ENCODE measurements around the gene MDC1.
"Not testable (repeated sequence)": the region's sequence is repeated elsewhere in the genome, so short reads cannot be mapped to it uniquely, and the experiment has no call there.

Gene MDC1

DNA sequence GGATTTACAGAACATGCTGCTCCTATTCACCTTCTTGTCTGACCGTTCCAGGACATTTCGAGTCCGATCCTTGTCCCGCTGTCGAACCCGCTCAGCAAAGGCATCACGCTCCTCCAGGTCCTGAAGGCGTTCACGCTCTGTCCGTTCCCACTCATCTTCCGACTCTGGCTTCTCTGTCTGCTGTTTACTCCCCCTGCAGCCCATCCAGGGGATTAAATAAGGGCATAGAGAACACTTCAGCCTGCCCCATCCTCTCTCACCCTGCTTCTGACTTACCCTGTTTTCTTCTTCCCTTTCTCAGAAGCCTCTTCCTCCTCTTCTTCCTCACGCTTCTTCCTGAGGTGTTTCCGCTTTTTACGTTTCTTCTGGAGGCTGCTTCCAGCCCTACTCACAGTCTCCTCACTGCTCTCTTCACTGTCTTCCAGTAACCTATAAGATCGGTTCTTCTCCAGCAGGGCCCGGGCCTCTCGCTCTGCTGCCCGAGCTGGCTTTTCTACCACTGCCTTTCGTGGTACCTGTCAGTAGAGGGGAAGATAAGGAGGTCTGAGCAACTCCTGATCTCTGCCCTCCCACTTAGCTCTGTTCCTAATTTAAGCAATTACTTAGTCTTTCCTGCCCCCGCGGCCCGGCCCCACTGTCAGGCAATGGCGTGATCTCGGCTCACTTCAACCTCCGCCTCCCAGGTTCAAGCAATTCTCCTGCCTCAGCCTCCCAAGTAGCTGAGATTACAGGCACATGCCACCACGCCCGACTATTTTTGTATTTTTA lies 46.1 kb downstream of the MDC1 start:
- H3K27ac ChIP-seq, result no peak overlapping the region
- TF ChIP-seq CTCF (IDR thresholded peaks at IDR 0.05) (no peak), ZFX (IDR thresholded peaks at IDR 0.05; ENCODE audit: borderline replicate concordance) (no peak)

DNA sequence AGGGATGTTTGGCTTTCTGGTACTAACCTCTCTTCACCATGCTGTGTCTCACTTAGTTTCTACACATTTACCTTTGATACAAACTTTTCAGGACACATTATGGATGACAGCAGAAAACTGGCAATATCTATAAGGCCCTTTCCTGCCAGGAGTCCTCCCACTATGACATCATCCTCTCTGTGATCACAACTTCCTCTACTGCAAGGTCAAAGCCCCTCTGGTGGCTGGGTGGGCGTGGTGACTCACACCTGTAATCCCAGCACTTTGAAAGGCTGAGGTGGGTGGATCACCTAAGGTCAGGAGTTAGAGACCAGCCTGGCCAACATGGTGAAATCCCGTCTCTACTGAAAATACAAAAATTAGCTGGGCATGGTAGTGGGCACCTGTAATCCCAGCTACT lies 50.8 kb downstream of the MDC1 start:
- not testable (repeated sequence) for H3K27ac ChIP-seq

DNA sequence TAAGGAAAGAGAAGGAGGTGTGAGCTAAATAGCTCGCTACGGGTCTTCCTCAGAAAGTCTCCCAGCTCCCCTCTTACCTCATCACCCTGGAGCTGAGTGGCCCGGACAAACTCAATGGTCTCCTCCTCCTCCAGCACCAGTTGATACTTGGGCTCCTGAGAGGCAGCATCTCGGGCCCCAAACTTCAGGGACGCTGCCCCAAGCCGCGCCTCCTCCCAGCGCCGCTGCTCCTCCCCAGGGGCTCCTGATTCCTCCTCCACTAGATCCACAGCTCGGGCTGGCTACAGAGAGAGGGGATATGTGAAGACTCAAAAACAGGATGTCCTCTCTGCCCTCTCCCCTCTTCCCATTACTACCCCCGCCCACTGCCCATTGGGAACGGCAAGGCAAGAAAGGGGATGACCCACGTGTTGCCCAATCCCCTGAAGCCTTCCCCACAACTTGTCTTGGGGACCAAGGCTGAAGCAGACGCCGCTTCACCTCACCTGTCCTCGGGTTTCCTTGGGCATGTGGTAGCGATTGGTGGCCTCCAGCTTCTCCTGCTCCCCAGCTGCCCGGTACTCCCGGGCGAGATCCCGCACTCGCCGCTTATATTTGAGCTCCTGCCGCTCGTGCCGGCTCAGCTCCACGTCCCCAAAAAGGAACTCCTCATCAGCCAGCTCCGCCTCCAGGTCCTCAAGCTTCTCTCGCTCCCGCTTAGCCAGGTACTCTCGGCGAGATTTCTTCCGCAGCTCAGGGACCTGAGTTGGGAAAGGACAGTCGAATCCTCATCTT lies 51.9 kb downstream of the MDC1 start:
- TF ChIP-seq ZFX (IDR thresholded peaks at IDR 0.05; ENCODE audit: borderline replicate concordance) (no peak), CTCF (IDR thresholded peaks at IDR 0.05) (no peak)
- H3K27ac ChIP-seq, result no peak overlapping the region

DNA sequence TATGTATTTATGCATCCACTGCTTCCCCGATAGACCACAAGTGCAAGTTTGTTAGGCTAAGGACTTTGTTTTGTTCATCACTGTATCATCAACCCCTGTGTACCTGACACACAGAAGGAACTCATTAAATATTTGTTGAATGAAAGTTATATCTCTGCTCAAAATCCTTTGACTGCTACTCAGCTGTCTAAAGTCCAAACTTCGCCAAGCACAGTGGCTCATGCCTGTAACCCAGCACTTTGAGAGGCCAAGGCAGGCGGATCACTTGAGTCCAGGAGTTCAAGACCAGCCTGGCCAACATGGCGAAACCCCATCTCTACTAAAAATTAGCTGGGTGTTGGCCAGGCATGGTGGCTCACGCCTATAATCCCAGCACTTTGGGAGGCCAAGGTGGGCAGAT lies 59.2 kb downstream of the MDC1 start:
- not testable (repeated sequence) for H3K27ac ChIP-seq

GRCh38 chr6:30657454-30657853 lies 59.6 kb downstream of the MDC1 start:
- TF ChIP-seq CTCF (IDR thresholded peaks at IDR 0.05) (no peak), ZFX (IDR thresholded peaks at IDR 0.05; ENCODE audit: borderline replicate concordance) (no peak)
- no peak overlapping the region for H3K27ac ChIP-seq

- TF ChIP-seq ZFX (IDR thresholded peaks at IDR 0.05; ENCODE audit: borderline replicate concordance), result no peak
- TF ChIP-seq CTCF (IDR thresholded peaks at IDR 0.05), result no peak
- H3K27ac ChIP-seq, result no peak overlapping the region
Observed at GRCh38 chr6:30656513-30656912, 60.6 kb downstream of the MDC1 start.

- TF ChIP-seq CTCF (IDR thresholded peaks at IDR 0.05), result no peak
- no peak for TF ChIP-seq ZFX (IDR thresholded peaks at IDR 0.05; ENCODE audit: borderline replicate concordance)
- H3K27ac ChIP-seq, result no peak overlapping the region
Observed at GRCh38 chr6:30655743-30656094, 61.4 kb downstream of the MDC1 start.

DNA sequence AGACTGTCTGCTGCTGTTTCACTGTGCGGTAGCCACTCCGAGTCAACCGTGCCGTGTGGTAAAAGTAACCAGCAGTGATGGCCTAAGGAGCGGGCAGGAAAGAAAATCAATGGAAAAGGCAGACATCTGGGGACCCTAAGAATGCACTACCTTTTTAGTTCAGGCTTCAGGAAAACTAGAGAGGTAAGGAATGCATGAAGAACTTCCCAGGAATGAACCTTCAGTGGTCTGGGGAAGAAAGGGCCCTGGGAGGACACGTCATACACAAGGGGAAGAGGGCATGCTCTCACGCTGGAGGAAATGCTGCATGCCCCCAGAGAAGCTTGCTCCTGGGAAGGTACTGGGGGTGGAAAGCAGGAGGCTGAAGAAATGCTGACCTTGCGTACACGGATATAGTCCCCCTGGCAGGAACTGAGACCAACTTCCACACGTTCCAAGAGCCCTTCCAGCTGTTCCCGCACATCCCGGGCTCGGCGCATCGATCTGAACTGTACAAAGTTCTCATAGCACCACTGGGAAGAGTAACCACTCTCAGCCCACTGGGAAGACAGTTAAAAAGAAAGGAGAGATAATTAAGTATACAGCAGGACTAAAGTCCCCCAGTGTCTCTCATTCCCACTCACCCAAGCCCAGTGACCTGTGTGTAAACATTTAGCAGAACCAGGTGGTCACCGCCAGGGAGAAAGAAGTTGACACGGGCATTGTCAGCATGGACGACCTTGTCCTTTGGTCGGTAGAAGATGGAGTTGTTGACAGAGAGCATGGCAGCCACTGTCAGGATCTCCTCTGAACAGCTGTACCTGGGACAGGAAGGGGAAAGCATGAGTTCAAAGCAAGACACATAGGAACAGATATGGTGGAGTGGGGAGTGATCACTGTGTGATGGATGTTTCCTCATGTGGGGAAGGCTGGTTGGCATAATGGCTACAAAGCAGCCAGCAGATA lies 62.0 kb downstream of the MDC1 start:
- no peak overlapping the region for H3K27ac ChIP-seq
- TF ChIP-seq ZFX (IDR thresholded peaks at IDR 0.05; ENCODE audit: borderline replicate concordance) (no peak), CTCF (IDR thresholded peaks at IDR 0.05) (no peak)
